H1 (cell line): ENCODE measurements around the gene GSE1. TPM values are rescaled to one million over a fixed set of nuclear protein-coding genes. Genes with fewer than 3 reads are reported as not detected.
A peak's percentile ranks its signal among the peaks of the same experiment; 100 is the strongest.

Experiments used
- CTCF ChIA-PET: fragments of 300-600 bp; sonication (Branson Sonifier 250); formaldehyde crosslinking; loops from one replicate; lab custom pipeline; 2021; ENCODE audit not compliant: partially characterized antibody; lab: Charles Lee
- POLR2A ChIA-PET: fragments of 300-600 bp; sonication (Branson Sonifier 250); formaldehyde crosslinking; loops from one replicate; lab custom pipeline; 2021; ENCODE audit warnings: inconsistent platforms; ENCODE audit not compliant: partially characterized antibody; lab: Charles Lee
- DNase-seq, 2 experiments: peaks; one replicate each; pipeline versions ENCODE4 v3.0.0 to v3.0.0-alpha.2; 2010 to 2022; ENCODE audit warnings: low spot score in 2 of 2, low read depth in 1 of 2, mixed read lengths in 1 of 2
- FAIRE-seq: peaks from 2 replicates; lab custom pipeline; 2011; peaks lifted over from hg19 to GRCh38; lab: Jason Lieb, UNC
- H2AFZ ChIP-seq: 2 replicates; pipeline ENCODE4 v1.8.1; 2012; ENCODE audit warnings: low read length, inconsistent platforms
- H2AK5ac ChIP-seq: 2 replicates; pipeline ENCODE4 v1.6.1; 2013; ENCODE audit warnings: low read depth, low read length
- H2BK120ac ChIP-seq: replicated peaks from 2 replicates; pipeline ENCODE3; 2013; ENCODE audit warnings: low read depth, low read length, inconsistent platforms
- H2BK12ac ChIP-seq: 2 replicates; pipeline ENCODE4 v1.6.1; 2013; ENCODE audit warnings: low read depth, low read length
- H2BK15ac ChIP-seq: 2 replicates; pipeline ENCODE4 v1.6.1; 2013; ENCODE audit warnings: low read length
- H2BK20ac ChIP-seq: 2 replicates; pipeline ENCODE4 v1.6.1; 2013; ENCODE audit warnings: low read length
- H2BK5ac ChIP-seq: 2 replicates; pipeline ENCODE4 v1.6.1; 2013; ENCODE audit warnings: low read depth, low read length
- H3K14ac ChIP-seq: 2 replicates; pipeline ENCODE4 v1.6.1; 2013; ENCODE audit warnings: inconsistent platforms; ENCODE audit not compliant: insufficient read length
- H3K18ac ChIP-seq: 2 replicates; pipeline ENCODE4 v1.6.1; 2013; ENCODE audit warnings: low read length; ENCODE audit errors: extremely low read depth
- H3K23ac ChIP-seq: 2 replicates; pipeline ENCODE4 v1.6.1; 2013; ENCODE audit warnings: inconsistent platforms; ENCODE audit not compliant: insufficient read length
- H3K23me2 ChIP-seq: 2 replicates; pipeline ENCODE4 v1.6.1; 2013; ENCODE audit warnings: low read depth, low read length
- H3K27ac ChIP-seq: 2 replicates; pipeline ENCODE4 v1.6.1; 2011; ENCODE audit warnings: low read depth, low read length, inconsistent platforms
- H3K27me3 ChIP-seq, 4 experiments: replicated peaks in 1 of 4; 1 replicate in 1 of 4; 2 replicates in 3 of 4; pipeline versions ENCODE4 v1.6.1 to v1.8.1; 2011 to 2013; ENCODE audit warnings: low read length in 3 of 4, mild to moderate bottlenecking in 3 of 4, inconsistent platforms in 2 of 4, mixed read lengths in 2 of 4, moderate library complexity in 1 of 4; ENCODE audit not compliant: control insufficient read depth in 3 of 4, insufficient read depth in 3 of 4; ENCODE audit errors: extremely low read depth in 1 of 4
- H3K36me3 ChIP-seq, 4 experiments: 2 replicates each; pipeline versions ENCODE4 v1.6.1 to v1.8.1; 2011 to 2013; ENCODE audit warnings: mild to moderate bottlenecking in 4 of 4, low read length in 3 of 4, moderate library complexity in 2 of 4, control low read depth in 1 of 4, inconsistent platforms in 1 of 4; ENCODE audit not compliant: insufficient read depth in 4 of 4, control insufficient read depth in 2 of 4
- H3K4ac ChIP-seq: replicated peaks from 2 replicates; pipeline ENCODE3; 2013; ENCODE audit warnings: low read length, low read depth, mixed read lengths, inconsistent platforms; ENCODE audit not compliant: insufficient read length
- H3K4me1 ChIP-seq, 4 experiments: replicated peaks in 1 of 4; 1 replicate in 1 of 4; 2 replicates in 3 of 4; pipeline versions ENCODE4 v1.6.1 to v1.8.1; 2011 to 2013; ENCODE audit warnings: low read length in 3 of 4, inconsistent platforms in 2 of 4, mixed read lengths in 1 of 4; ENCODE audit not compliant: insufficient read depth in 4 of 4, control insufficient read depth in 3 of 4
- H3K4me2 ChIP-seq, 2 experiments: 2 replicates each; pipeline versions ENCODE4 v1.6.1 to v1.8.1; 2011 to 2013; ENCODE audit warnings: low read depth in 2 of 2, low read length in 2 of 2, control low read depth in 1 of 2, inconsistent platforms in 1 of 2, mild to moderate bottlenecking in 1 of 2; ENCODE audit not compliant: insufficient read depth in 1 of 2
- H3K4me3 ChIP-seq, 4 experiments: fragments of 200-600, 300-600 bp in 1 of 4; sonication (generic), shearing (Covaris generic), sonication (Bioruptor Twin) in 1 of 4; 2 replicates each; pipeline versions ENCODE4 v1.5.1 to v1.8.1; 2011 to 2016; ENCODE audit warnings: low read length in 4 of 4, low read depth in 3 of 4, control low read depth in 2 of 4, inconsistent platforms in 2 of 4, mild to moderate bottlenecking in 2 of 4, mixed read lengths in 1 of 4, moderate library complexity in 1 of 4; ENCODE audit not compliant: insufficient read depth in 2 of 4; ENCODE audit errors: extremely low read depth in 1 of 4
- H3K56ac ChIP-seq: replicated peaks from 2 replicates; pipeline ENCODE3; 2013; ENCODE audit warnings: low read depth, mild to moderate bottlenecking, mixed read lengths, low read length, inconsistent platforms; ENCODE audit not compliant: insufficient read length
- H3K79me1 ChIP-seq: 2 replicates; pipeline ENCODE4 v1.6.1; 2013; ENCODE audit warnings: low read depth, low read length, control low read depth
- H3K79me2 ChIP-seq, 2 experiments: 2 replicates each; pipeline versions ENCODE4 v1.6.1 to v1.8.1; 2012 to 2013; ENCODE audit warnings: low read length in 2 of 2, mild to moderate bottlenecking in 2 of 2, inconsistent platforms in 1 of 2; ENCODE audit not compliant: insufficient read depth in 2 of 2, control insufficient read depth in 1 of 2
- H3K9ac ChIP-seq, 4 experiments: replicated peaks in 1 of 4; 1 replicate in 1 of 4; 2 replicates in 3 of 4; pipeline versions ENCODE4 v1.6.1 to v1.8.1; 2011 to 2013; ENCODE audit warnings: low read depth in 3 of 4, low read length in 3 of 4, control low read depth in 2 of 4, mild to moderate bottlenecking in 2 of 4, moderate library complexity in 2 of 4, inconsistent platforms in 1 of 4; ENCODE audit errors: extremely low read depth in 1 of 4
- H3K9me3 ChIP-seq, 2 experiments: 2 replicates each; pipeline versions ENCODE4 v1.6.1 to v1.8.1; 2012 to 2013; ENCODE audit warnings: mild to moderate bottlenecking in 2 of 2, moderate library complexity in 2 of 2, control low read depth in 1 of 2, inconsistent platforms in 1 of 2, low read depth in 1 of 2, low read length in 1 of 2, mixed read lengths in 1 of 2; ENCODE audit not compliant: insufficient read depth in 2 of 2
- H4K20me1 ChIP-seq, 2 experiments: replicated peaks in 1 of 2; 2 replicates each; pipeline versions ENCODE3 to v1.8.1; 2011 to 2013; ENCODE audit warnings: inconsistent platforms in 2 of 2, low read length in 2 of 2, mild to moderate bottlenecking in 1 of 2; ENCODE audit not compliant: insufficient read depth in 2 of 2, control insufficient read depth in 1 of 2
- H4K5ac ChIP-seq: 2 replicates; pipeline ENCODE4 v1.6.1; 2013; ENCODE audit warnings: low read length, low read depth, mixed read lengths, inconsistent platforms; ENCODE audit not compliant: insufficient read length
- H4K8ac ChIP-seq: 2 replicates; pipeline ENCODE4 v1.8.0; 2013; ENCODE audit warnings: mild to moderate bottlenecking, moderate library complexity, low read length, inconsistent platforms; ENCODE audit not compliant: insufficient read depth; ENCODE audit errors: extremely low read depth
- H4K91ac ChIP-seq: replicated peaks from 2 replicates; pipeline ENCODE3; 2013; ENCODE audit warnings: low read length, mixed read lengths, inconsistent platforms; ENCODE audit not compliant: insufficient read length
- BRCA1 ChIP-seq: IDR thresholded peaks from 2 replicates; pipeline ENCODE4 v1.6.1; 2012; ENCODE audit warnings: low read depth, low read length, improper control_type of control experiment
- MAFK ChIP-seq: IDR thresholded peaks from 2 replicates; pipeline ENCODE4 v1.6.1; 2012; ENCODE audit warnings: low read depth, mild to moderate bottlenecking, improper control_type of control experiment, low read length
- NANOG ChIP-seq: IDR thresholded peaks from 2 replicates; pipeline ENCODE4 v1.6.1; 2011; ENCODE audit warnings: low read length, low read depth, mild to moderate bottlenecking, inconsistent platforms; ENCODE audit not compliant: insufficient read depth, poor library complexity, severe bottlenecking
- POU5F1 ChIP-seq: IDR thresholded peaks from 2 replicates; pipeline ENCODE4 v1.6.1; 2011; ENCODE audit warnings: low read depth, mild to moderate bottlenecking, low read length, moderate library complexity
- RBBP5 ChIP-seq: IDR thresholded peaks from 2 replicates; pipeline ENCODE4 v1.7.1; 2012; ENCODE audit warnings: low read depth, mild to moderate bottlenecking, inconsistent platforms, low read length, moderate library complexity, borderline replicate concordance
- ZNF274 ChIP-seq: IDR thresholded peaks from 2 replicates; pipeline ENCODE4 v1.7.0; 2012; ENCODE audit warnings: low read length, borderline replicate concordance; ENCODE audit errors: extremely low read depth
- WGBS, 2 experiments: shearing (Covaris generic) in 1 of 2; methylation state at CpG; one replicate each; pipeline versions ENCODE4 v1.1.6 to v1.1.7; 2013 to 2015; ENCODE audit warnings: low lambda C conversion rate in 2 of 2, mixed read lengths in 2 of 2, inconsistent platforms in 1 of 2, low coverage in 1 of 2, missing lambda C conversion rate in 1 of 2; ENCODE audit not compliant: insufficient replicate concordance in 2 of 2, insufficient coverage in 1 of 2, insufficient read length in 1 of 2; ENCODE audit errors: extremely low coverage in 1 of 2, missing lambda C conversion rate in 1 of 2; 5-methylcytosine and 5-hydroxymethylcytosine counted together
- polyA plus RNA-seq, 7 experiments: library from polyadenylated mRNA; depleted of rRNA in 3 of 7; stranded (reverse) in 5 of 7; unstranded in 2 of 7; fragments of >200 nt in 5 of 7; fragments of 200-250 nt in 2 of 7; gene quantifications; 1 replicate in 5 of 7; 2 replicates in 1 of 7; 4 replicates in 1 of 7; pipeline versions ENCODE4 v1.2.1 to v1.2.3, GENCODE V29; 2011 to 2013; ENCODE audit warnings: missing spikeins in 2 of 7, mixed read lengths in 2 of 7
- total RNA-seq: library from RNA; stranded (reverse); fragmentation: NEBNext Ultra II Directional; extraction: Animal tissue kit (Norgen Biotek cat#: 25700); gene quantifications from 2 replicates; pipeline ENCODE4 v1.2.1, GENCODE V29; 2021

The GSE1 gene
- total and polyA plus RNA-seq, 2 of the 8 experiments (the other 6 are each of a cell fraction or from before 2014, with no cell fraction given) = 26.0 to 65.6 TPM

DNA sequence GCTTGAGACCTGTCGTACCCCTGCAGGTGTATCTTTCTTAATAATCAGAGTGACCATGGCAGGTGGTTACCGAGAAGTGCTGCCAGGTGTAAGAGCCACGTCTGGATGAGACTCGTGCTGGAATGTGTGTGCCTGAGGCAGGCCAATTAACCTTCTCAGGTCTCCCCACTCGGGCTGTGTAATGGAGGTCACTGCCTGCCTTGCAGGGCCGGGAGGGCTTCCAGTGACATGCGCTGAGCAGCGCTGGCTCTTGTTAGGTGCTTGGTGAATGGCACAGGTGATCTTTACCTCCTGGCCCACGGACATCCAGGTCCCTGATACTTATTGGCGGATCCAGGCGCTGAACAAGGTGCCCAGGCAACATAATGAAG, 4.6 kb upstream of the GSE1 start:
- H3K4ac ChIP-seq = no peak overlapping the region
- no peak overlapping the region; a peak in 1 of 4 replicates for H3K4me2 ChIP-seq
- WGBS, 2 experiments = 86% methylated on average over 11 of the region's 11 CpGs; no CpG with 5 or more reads in 1 of the 2 experiments
- H3K36me3 ChIP-seq = no peaks in the 10 kb centered on the region
- no peak overlapping the region for H4K5ac ChIP-seq
- H4K91ac ChIP-seq = peak overlapping the region; percentile 84
- DNase-seq (no peak), FAIRE-seq (no peak)
- H2BK12ac ChIP-seq = peak overlapping the region; percentile 11
- no peak overlapping the region for H3K9ac ChIP-seq
- peaks cover 0 to 9% (median 4%) of the 10 kb centered on the region in 4 experiments; a peak in 2 of 7 replicates for H3K27me3 ChIP-seq
- H2BK120ac ChIP-seq = no peak overlapping the region
- peak overlapping the region; percentile 34; the same call in 1 of the 2 replicates for H3K18ac ChIP-seq
- H3K9me3 ChIP-seq = no peaks in the 10 kb centered on the region
- H3K23ac ChIP-seq = no peak overlapping the region
- no peak overlapping the region for H3K14ac ChIP-seq
- H3K79me2 ChIP-seq = peaks cover 0 to 20% of the 10 kb centered on the region in 2 experiments; a peak in 2 of 4 replicates
- peaks cover 3% of the 10 kb centered on the region; the same call in 1 of the 2 replicates for H3K23me2 ChIP-seq
- no peak overlapping the region for H3K4me3 ChIP-seq
- peak overlapping the region; percentile 90; the same call in 1 of the 2 replicates for H2BK5ac ChIP-seq
- POLR2A ChIA-PET = interaction anchor here (1.2 to 1.8 kb wide), 2 partner anchors 8 to 54 kb away, joined by 4 to 5 read pairs; no protein-coding TSS in a partner anchor
- no peak overlapping the region for H4K8ac ChIP-seq
- H3K4me1 ChIP-seq = peaks cover 10 to 49% (median 40%) of the 10 kb centered on the region in 4 experiments
- peak overlapping the region; percentile 4 for H2BK20ac ChIP-seq
- peak overlapping the region; percentile 2; the same call in 1 of the 2 replicates for H2AK5ac ChIP-seq
- no peak overlapping the region for H2AFZ ChIP-seq
- H3K56ac ChIP-seq = no peak overlapping the region
- H4K20me1 ChIP-seq = peaks cover 0 to 2% of the 10 kb centered on the region in 2 experiments
- CTCF ChIA-PET = interaction anchor here (0.7 to 6.6 kb wide), 15 partner anchors 9 to 302 kb away, joined by 3 to 79 read pairs (median 9); no protein-coding TSS in a partner anchor
- no peaks in the 10 kb centered on the region; the same call in 1 of the 2 replicates for H3K79me1 ChIP-seq
- H2BK15ac ChIP-seq = peak overlapping the region; percentile 50; the same call in 1 of the 2 replicates
- no peak overlapping the region for H3K27ac ChIP-seq
- TF ChIP-seq BRCA1 = no peak
- no peak for TF ChIP-seq NANOG
- TF ChIP-seq MAFK = no peak
- TF ChIP-seq ZNF274 = no peak
- TF ChIP-seq RBBP5 = no peak
- no peak for TF ChIP-seq POU5F1
